Stimulated activated CD4-positive, alpha-beta T cell treated with anti-CD3 and anti-CD28 coated beads, Interleukin-4, amount 100 ng/mL, for 4 hours (primary cell): Measurements from ENCODE around the gene CYFIP2.
"Not testable (repeated sequence)": the region's sequence is repeated elsewhere in the genome, so short reads cannot be mapped to it uniquely, and the experiment has no call there.

Source experiments
- DNase-seq, 2 experiments: peaks; one replicate each; pipeline ENCODE4 v3.0.0-alpha.2; 2020

CYFIP2 gene

GRCh38 chr5:157265714-157266285 is at the start of gene CYFIP2:
Gene CYFIP2, plus strand, starts transcription at chr5:157266123. Its CDS starts 19,239 bp downstream, at chr5:157285362.
- peak; percentile 77 to 83 for DNase-seq

DNA sequence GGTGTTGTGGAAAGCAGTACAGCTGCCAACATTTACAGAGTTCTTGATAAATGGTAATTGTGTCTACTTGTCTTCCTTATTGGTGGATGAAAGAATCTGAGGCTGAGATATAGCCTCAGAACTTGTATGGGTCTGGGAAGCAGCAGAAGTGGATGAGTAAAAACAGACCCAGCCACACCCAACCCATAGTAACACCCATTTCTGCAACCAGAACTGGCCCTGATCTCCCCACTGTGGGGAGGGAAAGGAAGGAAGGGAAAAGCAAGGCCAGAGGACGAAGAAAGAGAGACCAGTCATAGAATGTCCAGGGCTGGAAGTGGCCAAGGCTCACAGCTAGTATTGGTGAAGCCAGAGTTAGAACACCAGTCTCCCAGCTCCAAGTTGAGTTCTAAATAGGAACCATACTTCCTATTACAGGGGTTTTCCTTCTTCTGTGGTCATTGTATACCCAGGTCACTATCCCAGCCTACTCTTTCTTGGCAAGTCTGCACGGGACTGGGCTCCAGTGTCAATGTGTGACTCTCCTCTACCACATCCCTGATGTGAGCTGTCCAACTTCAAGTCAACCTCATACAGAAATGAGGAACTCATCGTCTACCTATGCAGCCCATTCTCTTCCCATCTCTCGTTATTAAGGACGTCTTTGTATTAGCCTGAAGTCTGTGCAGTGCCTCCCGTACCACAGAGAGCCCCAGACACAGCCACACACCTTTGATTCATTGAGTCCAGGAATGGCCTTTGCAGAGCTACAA is 49.4 kb upstream of the CYFIP2 start:
- no peak for DNase-seq

- DNase-seq, result peak; percentile 53 to 86
Measured at GRCh38 chr5:157217289-157218024, 48.5 kb upstream of the CYFIP2 start.

GRCh38 chr5:157219491-157220271 is 46.2 kb upstream of the CYFIP2 start:
- DNase-seq, result no peak

DNA sequence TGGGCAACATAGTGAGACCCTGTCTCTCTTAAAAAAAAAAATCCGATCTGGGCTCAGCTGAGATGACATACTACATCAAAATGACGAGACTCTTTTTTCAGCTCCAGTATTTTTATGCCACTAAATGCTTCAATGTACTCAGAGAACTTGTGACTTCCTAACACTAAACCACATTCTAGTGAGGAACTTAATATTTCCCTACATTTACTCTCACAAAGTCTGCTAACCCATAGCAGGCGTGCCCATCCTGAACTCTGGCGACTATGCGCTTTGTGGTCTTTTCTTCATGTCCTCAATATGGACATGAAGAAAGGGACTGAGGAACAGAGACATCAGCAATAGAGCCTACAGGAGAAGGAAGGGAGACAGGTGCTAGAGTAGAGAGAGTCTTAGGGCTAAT is 44.0 kb upstream of the CYFIP2 start:
- DNase-seq, result no peak

DNA sequence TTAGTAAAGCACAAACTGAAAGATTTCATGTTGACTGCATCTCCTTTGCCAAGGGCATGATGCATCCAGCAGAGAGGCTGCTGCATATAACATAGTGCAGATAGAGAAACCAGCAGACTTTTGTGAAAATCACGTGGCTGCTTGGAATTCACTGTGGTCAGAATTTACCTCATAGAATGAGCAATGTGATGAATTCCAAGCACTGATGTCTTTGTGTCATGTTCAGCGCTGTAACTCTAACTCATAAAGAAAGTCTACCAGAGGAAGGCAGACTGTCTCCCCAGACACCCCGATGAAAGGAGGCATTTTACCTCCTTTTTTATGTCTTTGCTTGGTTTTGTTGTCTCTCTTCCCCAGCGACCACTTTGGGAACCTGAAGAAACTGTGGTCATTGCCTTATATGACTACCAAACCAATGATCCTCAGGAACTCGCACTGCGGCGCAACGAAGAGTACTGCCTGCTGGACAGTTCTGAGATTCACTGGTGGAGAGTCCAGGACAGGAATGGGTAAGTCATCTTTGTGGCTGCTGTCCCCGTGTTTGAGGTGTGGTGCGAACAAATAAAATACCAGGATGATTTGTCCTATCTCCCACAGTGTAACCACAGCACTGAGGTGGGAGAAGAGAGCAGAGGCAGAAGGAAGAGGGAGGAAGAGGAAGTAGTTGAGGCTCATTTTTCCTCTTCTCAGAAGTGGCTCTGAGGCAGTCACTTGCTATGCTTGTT is 43.3 kb upstream of the CYFIP2 start:
- peak; percentile 49 to 88 for DNase-seq

DNA sequence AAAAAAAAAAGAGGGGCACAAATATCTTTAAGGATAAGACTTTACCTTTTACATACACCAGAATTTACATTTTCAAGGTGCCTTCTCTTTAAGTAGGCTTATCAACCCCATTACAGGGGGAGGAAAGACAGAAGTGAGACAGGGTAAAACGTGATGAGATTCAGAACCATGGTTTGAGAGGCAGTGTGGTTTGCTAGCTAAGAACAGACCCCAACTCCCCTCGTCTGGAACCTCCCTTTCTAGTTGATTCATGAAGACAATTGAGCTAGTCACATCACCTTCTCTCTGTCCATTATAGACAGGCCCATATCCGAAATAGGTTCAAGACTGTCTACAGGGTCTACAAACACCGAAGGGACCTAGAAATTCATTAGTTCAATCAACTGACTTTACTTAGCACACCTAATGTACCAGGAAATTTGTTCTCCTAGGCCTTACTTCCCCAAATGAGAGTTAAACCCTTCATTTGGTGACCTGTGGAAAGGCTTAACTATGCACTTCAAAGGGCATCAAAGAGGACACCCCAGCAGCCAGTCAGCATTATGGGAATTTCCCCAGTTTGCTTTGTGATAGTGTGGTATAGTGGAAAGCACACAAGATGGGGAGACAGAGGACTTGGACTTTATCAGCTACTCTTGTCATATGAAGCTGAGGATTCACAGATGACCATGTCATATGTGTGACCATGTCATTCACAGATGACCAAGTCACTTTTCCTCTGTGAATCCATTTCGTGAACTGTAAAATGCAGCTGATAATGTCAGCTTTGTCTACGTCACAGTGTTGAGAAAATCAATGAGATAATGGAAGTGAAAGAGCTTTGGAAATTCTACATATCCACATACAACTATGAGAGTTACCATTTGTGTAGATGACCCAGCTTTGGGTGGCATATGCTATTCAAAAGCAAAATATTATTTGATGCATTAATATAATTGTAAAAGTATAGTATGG is 40.2 kb upstream of the CYFIP2 start:
- DNase-seq, result no peak

- no peak for DNase-seq
Measured at GRCh38 chr5:157230610-157231009, 35.3 kb upstream of the CYFIP2 start.

DNA sequence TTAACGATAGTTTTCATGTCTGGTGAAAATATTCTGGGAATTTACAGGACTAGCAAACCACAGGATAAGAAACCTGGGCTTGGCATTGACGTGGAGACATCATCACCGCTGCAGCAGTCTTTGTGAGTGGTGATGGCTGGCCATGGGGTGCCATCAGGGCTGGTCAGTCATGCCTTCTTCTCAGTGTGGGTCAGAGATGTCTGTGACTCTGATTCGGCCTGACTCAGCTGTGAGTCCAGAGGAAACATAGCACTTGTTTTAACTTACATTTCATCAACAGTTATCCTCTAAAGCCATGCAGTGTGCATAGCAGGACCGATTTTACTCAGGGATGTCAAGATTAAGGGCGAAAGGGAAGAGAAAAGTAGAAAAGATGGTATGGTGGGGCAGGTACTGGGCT is 33.2 kb upstream of the CYFIP2 start:
- no peak for DNase-seq

DNA sequence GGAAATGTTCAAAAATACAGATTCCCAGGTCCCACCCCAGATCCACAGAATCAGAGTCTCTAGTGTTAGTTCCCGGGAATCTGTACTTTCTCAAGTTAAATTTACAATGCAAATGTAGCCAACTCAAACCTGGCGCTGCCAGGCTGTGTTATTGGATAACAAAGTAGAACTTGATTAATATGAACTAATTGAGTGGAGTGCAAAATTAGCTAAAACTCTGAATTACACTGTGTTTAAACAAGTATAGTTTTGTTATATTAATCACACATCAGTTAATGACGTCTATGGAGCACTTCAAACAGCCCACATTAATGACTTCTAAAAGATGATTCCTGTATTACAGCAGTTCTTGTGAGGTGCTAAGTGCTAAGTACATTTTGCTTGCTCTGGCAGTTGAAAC is 32.4 kb upstream of the CYFIP2 start:
- DNase-seq, result no peak

- DNase-seq, result no peak
Measured at GRCh38 chr5:157236423-157236822, 29.5 kb upstream of the CYFIP2 start.

DNA sequence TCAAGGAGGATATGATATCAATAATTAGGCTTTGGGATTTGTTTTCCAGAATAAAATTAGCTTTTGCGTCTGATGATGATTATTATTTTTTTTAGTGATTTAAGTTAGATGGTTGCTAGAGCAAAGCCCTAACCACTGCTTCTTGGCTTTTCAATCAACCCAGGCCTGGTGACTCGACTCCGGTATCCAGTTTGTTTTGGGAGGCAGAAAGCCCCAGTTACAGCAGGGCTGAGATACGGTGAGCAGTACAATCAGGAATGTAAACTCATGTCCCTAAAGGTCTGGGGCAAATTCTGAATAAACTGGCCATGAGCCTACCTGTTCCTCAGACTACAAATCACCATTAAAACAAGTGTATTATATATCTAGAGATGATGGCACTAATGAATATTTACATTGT is 24.4 kb upstream of the CYFIP2 start:
- no peak for DNase-seq

GRCh38 chr5:157244704-157245103 is 21.2 kb upstream of the CYFIP2 start:
- not testable (repeated sequence) for DNase-seq

DNA sequence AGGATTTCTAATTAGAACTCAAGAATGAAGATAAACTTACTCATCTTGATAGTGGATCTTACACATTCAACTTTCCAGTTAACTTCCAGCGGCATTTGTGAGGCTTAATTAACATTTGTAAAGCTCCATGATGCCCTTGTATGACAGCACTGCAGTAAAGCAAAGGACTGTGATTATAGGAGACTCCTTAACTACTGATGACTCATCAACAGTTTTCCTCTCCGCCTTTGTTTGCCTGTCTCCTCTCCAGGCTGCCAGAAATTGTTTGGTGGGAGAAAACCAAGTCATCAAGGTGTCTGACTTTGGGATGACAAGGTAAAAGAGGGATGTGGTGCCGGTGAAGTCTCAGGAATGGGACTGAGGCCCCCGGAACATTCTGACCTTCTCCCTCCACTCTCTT is 20.4 kb upstream of the CYFIP2 start:
- no peak for DNase-seq

GRCh38 chr5:157245886-157246285 is 20.0 kb upstream of the CYFIP2 start:
- DNase-seq, result no peak

GRCh38 chr5:157247267-157247666 is 18.7 kb upstream of the CYFIP2 start:
- DNase-seq, result no peak

DNA sequence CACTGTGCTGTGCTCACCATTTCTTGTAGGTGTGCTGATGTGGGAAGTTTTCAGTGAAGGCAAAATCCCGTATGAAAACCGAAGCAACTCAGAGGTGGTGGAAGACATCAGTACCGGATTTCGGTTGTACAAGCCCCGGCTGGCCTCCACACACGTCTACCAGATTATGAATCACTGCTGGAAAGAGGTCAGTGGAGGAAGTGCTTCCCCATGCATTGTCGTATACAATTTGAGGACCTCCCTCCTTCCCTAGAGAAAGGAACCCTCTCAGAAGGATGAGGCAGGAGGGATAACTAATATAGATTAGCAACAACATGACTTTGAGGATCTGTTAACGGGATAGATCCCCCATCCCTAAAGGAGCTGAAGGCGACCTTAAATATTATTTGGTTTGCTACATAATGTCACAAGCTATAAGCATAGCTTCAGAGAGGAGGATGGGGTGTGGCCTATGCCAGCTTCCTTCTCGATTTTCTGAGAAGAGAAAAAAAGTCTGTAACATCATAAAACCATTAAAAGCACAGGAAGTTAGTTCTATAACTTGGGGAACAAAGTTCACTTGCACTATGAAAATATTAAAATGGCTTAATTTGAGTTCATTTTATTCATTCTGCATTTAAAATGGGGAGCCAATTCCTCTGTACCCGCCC is 17.0 kb upstream of the CYFIP2 start:
- no peak for DNase-seq

GRCh38 chr5:157252711-157253465 is 13.0 kb upstream of the CYFIP2 start:
- peak in 1 of 2 experiments; percentile 57 for DNase-seq

DNA sequence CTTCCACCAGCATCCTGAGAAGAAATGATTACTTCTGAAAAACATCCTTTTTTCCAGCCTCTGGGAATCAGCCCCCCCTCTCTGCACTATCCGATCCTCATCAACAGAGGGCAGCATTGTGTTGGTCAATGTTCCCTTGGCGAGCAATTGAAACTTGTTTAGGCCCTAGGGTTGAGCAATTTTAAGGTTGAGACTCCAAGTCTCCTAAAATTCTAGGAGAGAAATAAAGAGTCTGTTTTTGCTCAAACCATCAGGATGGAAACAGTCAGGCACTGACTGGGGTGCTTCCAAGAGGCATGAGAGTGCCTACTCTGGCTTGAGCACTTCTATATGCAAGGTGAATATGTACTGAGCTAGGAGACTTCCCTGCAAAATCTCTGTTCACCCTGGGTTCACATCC is 12.4 kb upstream of the CYFIP2 start:
- no peak for DNase-seq

- no peak for DNase-seq
Measured at GRCh38 chr5:157258450-157258849, 7.5 kb upstream of the CYFIP2 start.
